Upper lobe of left lung (tissue), 6 donors: Measurements from ENCODE around the gene RCAN3. TPM values are rescaled to one million over a fixed set of nuclear protein-coding genes. Genes with fewer than 3 reads are reported as not detected.

ENCODE experiments used
- ATAC-seq, 2 donors: fragments of 200-7000 bp; cut with Tn5 transposase; one replicate each; pipeline ENCODE4 v1.9.1; 2022; ENCODE audit warnings: mild to moderate bottlenecking in 2 of 2, moderate library complexity in 2 of 2; ENCODE audit not compliant: low FRiP score in 2 of 2
- DNase-seq, 2 donors: peaks; one replicate each; pipeline ENCODE4 v3.0.0-alpha.2; 2019 to 2020
- H3K27ac ChIP-seq, 4 donors: fragments of 200-600 bp; sonication (generic); one replicate each; pipeline ENCODE4 v1.5.1; 2016 to 2019
- H3K27me3 ChIP-seq, 4 donors: fragments of 200-600 bp; sonication (generic); one replicate each; pipeline ENCODE4 v1.5.1; 2017 to 2019
- H3K36me3 ChIP-seq, 4 donors: fragments of 200-600 bp; sonication (generic); one replicate each; pipeline ENCODE4 v1.5.1; 2016 to 2019
- H3K4me1 ChIP-seq, 4 donors: fragments of 200-600 bp; sonication (generic); one replicate each; pipeline ENCODE4 v1.5.1; 2018 to 2019
- H3K4me3 ChIP-seq, 4 donors: fragments of 200-600 bp; sonication (generic); one replicate each; pipeline ENCODE4 v1.5.1; 2017 to 2019; ENCODE audit warnings: mild to moderate bottlenecking in 2 of 4, moderate library complexity in 1 of 4
- H3K9me3 ChIP-seq, 4 donors: fragments of 200-600 bp; sonication (generic); one replicate each; pipeline ENCODE4 v1.5.1; 2018 to 2019
- CTCF ChIP-seq, 6 experiments: fragments of 450-650 bp in 4 of 6; fragments of 200-600 bp in 2 of 6; sonication (generic) in 2 of 6; IDR thresholded peaks; one replicate each; pipeline ENCODE4 v1.5.1; 2016 to 2019; ENCODE audit warnings: antibody characterized with exemption in 6 of 6
- EP300 ChIP-seq, 4 donors: sonication (generic); formaldehyde crosslinking; IDR thresholded peaks; one replicate each; pipeline ENCODE4 v1.5.1; 2017; ENCODE audit warnings: antibody characterized with exemption in 4 of 4, control low read depth in 2 of 4
- POLR2A ChIP-seq, 4 donors: fragments of 450-650 bp; IDR thresholded peaks; one replicate each; pipeline ENCODE4 v1.5.1; 2016 to 2017; ENCODE audit warnings: antibody characterized with exemption in 4 of 4, mild to moderate bottlenecking in 2 of 4
- POLR2AphosphoS5 ChIP-seq, 2 donors: sonication (generic); formaldehyde crosslinking; IDR thresholded peaks; one replicate each; pipeline ENCODE4 v1.5.1; 2017; ENCODE audit warnings: antibody characterized with exemption in 2 of 2
- WGBS, 2 donors: methylation state at CpG; one replicate each; pipeline ENCODE4 v1.1.5; 2017 to 2018; 5-methylcytosine and 5-hydroxymethylcytosine counted together
- total RNA-seq, 6 donors: library from RNA; depleted of rRNA in 4 of 6; stranded (reverse); fragments of >200 nt in 4 of 6; gene quantifications; one replicate each; pipeline versions ENCODE4 v1.1.0 to v1.2.1, GENCODE V29; 2016 to 2021
- donor health status: DM: no; HTN: no; CAD: no; lungs with moderate emphysema.
- donor health status: DM: no; HTN: yes; CAD: no; lungs with severe emphysema.

RCAN3 gene
- total RNA-seq, 6 donors from 2014 or later, result 13.6 to 35.5 (median 18.6) TPM

GRCh38 chr1:24540051-24540905 lies 37.6 kb downstream of the RCAN3 start:
- DNase-seq (no peak), ATAC-seq (no peak)
- Histone ChIP-seq H3K4me3 (no peak overlapping the region), H3K27me3 (no peaks in the 10 kb centered on the region), H3K9me3 (no peaks in the 10 kb centered on the region), H3K27ac (peak overlapping the region in 2 of 4 donors; percentile 15 to 49), H3K36me3 (peaks cover 0 to under 1% (median 0%) of the 10 kb centered on the region in 4 donors), H3K4me1 (peaks cover 6 to 20% (median 11%) of the 10 kb centered on the region in 4 donors)
- WGBS, 2 donors, result 83 to 85% methylated on average over 15 of the region's 15 CpGs
- TF ChIP-seq POLR2A (IDR thresholded peaks at IDR 0.05) (no peak), EP300 (IDR thresholded peaks at IDR 0.05) (no peak), CTCF (IDR thresholded peaks at IDR 0.05) (no peak), POLR2AphosphoS5 (IDR thresholded peaks at IDR 0.05) (no peak)

GRCh38 chr1:24540906-24541710 lies 38.5 kb downstream of the RCAN3 start:
- TF ChIP-seq CTCF (IDR thresholded peaks at IDR 0.05) (no peak), EP300 (IDR thresholded peaks at IDR 0.05) (peak in 1 of 4 donors; percentile 67), POLR2AphosphoS5 (IDR thresholded peaks at IDR 0.05) (no peak), POLR2A (IDR thresholded peaks at IDR 0.05) (no peak)
- Histone ChIP-seq H3K36me3 (no peaks in the 10 kb centered on the region), H3K9me3 (no peaks in the 10 kb centered on the region), H3K4me3 (peak overlapping the region in 1 of 4 donors; percentile 3), H3K27me3 (no peaks in the 10 kb centered on the region), H3K4me1 (peaks cover 6 to 17% (median 10%) of the 10 kb centered on the region in 4 donors), H3K27ac (peak overlapping the region in 3 of 4 donors; percentile 15 to 50 (median 49))
- WGBS, 2 donors, result 38 to 55% methylated on average over 7 of the region's 7 CpGs
- peak in 1 of 2 donors; percentile 75 for DNase-seq
- peak; percentile 65 to 86 for ATAC-seq

GRCh38 chr1:24541711-24542346 lies 39.2 kb downstream of the RCAN3 start:
- TF ChIP-seq POLR2AphosphoS5 (IDR thresholded peaks at IDR 0.05) (no peak), CTCF (IDR thresholded peaks at IDR 0.05) (peak in 5 of 6 experiments; percentile 50 to 67 (median 58))
- H3K9me3 ChIP-seq, result no peaks in the 10 kb centered on the region
- 52 to 67% methylated on average over 8 of the region's 8 CpGs for WGBS, 2 donors
- no peaks in the 10 kb centered on the region for H3K36me3 ChIP-seq
- H3K27me3 ChIP-seq, result no peaks in the 10 kb centered on the region
- ATAC-seq (peak in 1 of 2 donors; percentile 72), DNase-seq (peak in 1 of 2 donors; percentile 33)
- H3K4me3 ChIP-seq, result peak overlapping the region in 1 of 4 donors; percentile 3
- peak overlapping the region in 2 of 4 donors; percentile 49 to 50 for H3K27ac ChIP-seq
- H3K4me1 ChIP-seq, result peaks cover 5 to 14% (median 9%) of the 10 kb centered on the region in 4 donors

GRCh38 chr1:24544239-24544638 lies 41.6 kb downstream of the RCAN3 start:
- TF ChIP-seq CTCF (IDR thresholded peaks at IDR 0.05) (no peak), EP300 (IDR thresholded peaks at IDR 0.05) (no peak), POLR2AphosphoS5 (IDR thresholded peaks at IDR 0.05) (no peak), POLR2A (IDR thresholded peaks at IDR 0.05) (no peak)
- DNase-seq (no peak), ATAC-seq (no peak)
- Histone ChIP-seq H3K27ac (no peak overlapping the region), H3K27me3 (no peaks in the 10 kb centered on the region), H3K4me1 (peaks cover 5 to 14% (median 9%) of the 10 kb centered on the region in 4 donors), H3K36me3 (no peaks in the 10 kb centered on the region), H3K9me3 (no peaks in the 10 kb centered on the region), H3K4me3 (no peak overlapping the region)
